ENCODE results near the gene RCOR2. TPM values are rescaled to one million over a fixed set of nuclear protein-coding genes. Genes with fewer than 3 reads are reported as not detected.

Gene RCOR2
- total RNA-seq, 1 donor from 2014 or later, result 2.6 TPM

GRCh38 chr11:63903884-63904283, 13.1 kb downstream of the RCOR2 start:
- Mint-ChIP-seq H3K9me3 (ENCODE audit: unreplicated experiment) (no peaks in the 10 kb centered on the region), H3K27ac (ENCODE audit: unreplicated experiment) (no peak overlapping the region), H3K4me1 (ENCODE audit: unreplicated experiment) (no peaks in the 10 kb centered on the region), H3K4me3 (ENCODE audit: unreplicated experiment) (no peak overlapping the region), H3K27me3 (ENCODE audit: unreplicated experiment) (no peaks in the 10 kb centered on the region), H3K36me3 (ENCODE audit: unreplicated experiment) (peaks cover 42% of the 10 kb centered on the region)
- no peak for TF ChIP-seq CTCF (IDR thresholded peaks at IDR 0.05)
- no peak for DNase-seq (ENCODE audit: extremely low spot score, unreplicated experiment)

- Mint-ChIP-seq H3K4me1 (ENCODE audit: unreplicated experiment) (no peaks in the 10 kb centered on the region), H3K4me3 (ENCODE audit: unreplicated experiment) (no peak overlapping the region), H3K27me3 (ENCODE audit: unreplicated experiment) (no peaks in the 10 kb centered on the region), H3K36me3 (ENCODE audit: unreplicated experiment) (peaks cover 50% of the 10 kb centered on the region), H3K9me3 (ENCODE audit: unreplicated experiment) (no peaks in the 10 kb centered on the region), H3K27ac (ENCODE audit: unreplicated experiment) (no peak overlapping the region)
- DNase-seq (ENCODE audit: extremely low spot score, unreplicated experiment), result no peak
- TF ChIP-seq CTCF (IDR thresholded peaks at IDR 0.05), result no peak
Observed at GRCh38 chr11:63901660-63902059, 15.3 kb downstream of the RCOR2 start.

- Mint-ChIP-seq H3K9me3 (ENCODE audit: unreplicated experiment) (peaks cover 3% of the 10 kb centered on the region), H3K27ac (ENCODE audit: unreplicated experiment) (no peak overlapping the region), H3K27me3 (ENCODE audit: unreplicated experiment) (no peaks in the 10 kb centered on the region), H3K4me1 (ENCODE audit: unreplicated experiment) (no peaks in the 10 kb centered on the region), H3K4me3 (ENCODE audit: unreplicated experiment) (no peak overlapping the region), H3K36me3 (ENCODE audit: unreplicated experiment) (peaks cover 31% of the 10 kb centered on the region)
- TF ChIP-seq CTCF (IDR thresholded peaks at IDR 0.05), result no peak
- DNase-seq (ENCODE audit: extremely low spot score, unreplicated experiment), result no peak
Observed at GRCh38 chr11:63897459-63898146, 19.4 kb downstream of the RCOR2 start.

- Mint-ChIP-seq H3K27ac (ENCODE audit: unreplicated experiment) (no peak overlapping the region), H3K9me3 (ENCODE audit: unreplicated experiment) (peaks cover 3% of the 10 kb centered on the region), H3K27me3 (ENCODE audit: unreplicated experiment) (no peaks in the 10 kb centered on the region), H3K36me3 (ENCODE audit: unreplicated experiment) (peaks cover 28% of the 10 kb centered on the region), H3K4me3 (ENCODE audit: unreplicated experiment) (no peak overlapping the region), H3K4me1 (ENCODE audit: unreplicated experiment) (no peaks in the 10 kb centered on the region)
- no peak for DNase-seq (ENCODE audit: extremely low spot score, unreplicated experiment)
- no peak for TF ChIP-seq CTCF (IDR thresholded peaks at IDR 0.05)
Observed at GRCh38 chr11:63896071-63896470, 20.9 kb downstream of the RCOR2 start.

GRCh38 chr11:63893355-63893754, 23.6 kb downstream of the RCOR2 start:
- TF ChIP-seq CTCF (IDR thresholded peaks at IDR 0.05), result no peak
- H3K27me3 Mint-ChIP-seq (ENCODE audit: unreplicated experiment), result no peaks in the 10 kb centered on the region
- H3K4me1 Mint-ChIP-seq (ENCODE audit: unreplicated experiment), result peaks cover 6% of the 10 kb centered on the region
- H3K27ac Mint-ChIP-seq (ENCODE audit: unreplicated experiment), result no peak overlapping the region
- H3K36me3 Mint-ChIP-seq (ENCODE audit: unreplicated experiment), result peaks cover 13% of the 10 kb centered on the region
- peaks cover 3% of the 10 kb centered on the region for H3K9me3 Mint-ChIP-seq (ENCODE audit: unreplicated experiment)
- no peak for DNase-seq (ENCODE audit: extremely low spot score, unreplicated experiment)
- no peak overlapping the region for H3K4me3 Mint-ChIP-seq (ENCODE audit: unreplicated experiment)

All from osteocyte (in vitro differentiated cells).